NCI-H128 (cell line): ENCODE measurements around the gene USP19.

ENCODE experiments used
- DNase-seq: peaks from one replicate; lab custom pipeline; 2025; ENCODE audit not compliant: unreplicated experiment; lab: John Stamatoyannopoulos, UW

USP19 gene, protein sequence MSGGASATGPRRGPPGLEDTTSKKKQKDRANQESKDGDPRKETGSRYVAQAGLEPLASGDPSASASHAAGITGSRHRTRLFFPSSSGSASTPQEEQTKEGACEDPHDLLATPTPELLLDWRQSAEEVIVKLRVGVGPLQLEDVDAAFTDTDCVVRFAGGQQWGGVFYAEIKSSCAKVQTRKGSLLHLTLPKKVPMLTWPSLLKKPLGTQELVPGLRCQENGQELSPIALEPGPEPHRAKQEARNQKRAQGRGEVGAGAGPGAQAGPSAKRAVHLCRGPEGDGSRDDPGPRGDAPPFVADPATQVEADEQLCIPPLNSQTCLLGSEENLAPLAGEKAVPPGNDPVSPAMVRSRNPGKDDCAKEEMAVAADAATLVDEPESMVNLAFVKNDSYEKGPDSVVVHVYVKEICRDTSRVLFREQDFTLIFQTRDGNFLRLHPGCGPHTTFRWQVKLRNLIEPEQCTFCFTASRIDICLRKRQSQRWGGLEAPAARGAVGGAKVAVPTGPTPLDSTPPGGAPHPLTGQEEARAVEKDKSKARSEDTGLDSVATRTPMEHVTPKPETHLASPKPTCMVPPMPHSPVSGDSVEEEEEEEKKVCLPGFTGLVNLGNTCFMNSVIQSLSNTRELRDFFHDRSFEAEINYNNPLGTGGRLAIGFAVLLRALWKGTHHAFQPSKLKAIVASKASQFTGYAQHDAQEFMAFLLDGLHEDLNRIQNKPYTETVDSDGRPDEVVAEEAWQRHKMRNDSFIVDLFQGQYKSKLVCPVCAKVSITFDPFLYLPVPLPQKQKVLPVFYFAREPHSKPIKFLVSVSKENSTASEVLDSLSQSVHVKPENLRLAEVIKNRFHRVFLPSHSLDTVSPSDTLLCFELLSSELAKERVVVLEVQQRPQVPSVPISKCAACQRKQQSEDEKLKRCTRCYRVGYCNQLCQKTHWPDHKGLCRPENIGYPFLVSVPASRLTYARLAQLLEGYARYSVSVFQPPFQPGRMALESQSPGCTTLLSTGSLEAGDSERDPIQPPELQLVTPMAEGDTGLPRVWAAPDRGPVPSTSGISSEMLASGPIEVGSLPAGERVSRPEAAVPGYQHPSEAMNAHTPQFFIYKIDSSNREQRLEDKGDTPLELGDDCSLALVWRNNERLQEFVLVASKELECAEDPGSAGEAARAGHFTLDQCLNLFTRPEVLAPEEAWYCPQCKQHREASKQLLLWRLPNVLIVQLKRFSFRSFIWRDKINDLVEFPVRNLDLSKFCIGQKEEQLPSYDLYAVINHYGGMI (N-terminal part only)

GRCh38 chr3:49120438-49121131 lies at the start of gene USP19:
USP19 (minus strand) TSS chr3:49120823; CDS start chr3:49119145, 1,678 bp downstream.
- peak; percentile 72 for DNase-seq

DNA sequence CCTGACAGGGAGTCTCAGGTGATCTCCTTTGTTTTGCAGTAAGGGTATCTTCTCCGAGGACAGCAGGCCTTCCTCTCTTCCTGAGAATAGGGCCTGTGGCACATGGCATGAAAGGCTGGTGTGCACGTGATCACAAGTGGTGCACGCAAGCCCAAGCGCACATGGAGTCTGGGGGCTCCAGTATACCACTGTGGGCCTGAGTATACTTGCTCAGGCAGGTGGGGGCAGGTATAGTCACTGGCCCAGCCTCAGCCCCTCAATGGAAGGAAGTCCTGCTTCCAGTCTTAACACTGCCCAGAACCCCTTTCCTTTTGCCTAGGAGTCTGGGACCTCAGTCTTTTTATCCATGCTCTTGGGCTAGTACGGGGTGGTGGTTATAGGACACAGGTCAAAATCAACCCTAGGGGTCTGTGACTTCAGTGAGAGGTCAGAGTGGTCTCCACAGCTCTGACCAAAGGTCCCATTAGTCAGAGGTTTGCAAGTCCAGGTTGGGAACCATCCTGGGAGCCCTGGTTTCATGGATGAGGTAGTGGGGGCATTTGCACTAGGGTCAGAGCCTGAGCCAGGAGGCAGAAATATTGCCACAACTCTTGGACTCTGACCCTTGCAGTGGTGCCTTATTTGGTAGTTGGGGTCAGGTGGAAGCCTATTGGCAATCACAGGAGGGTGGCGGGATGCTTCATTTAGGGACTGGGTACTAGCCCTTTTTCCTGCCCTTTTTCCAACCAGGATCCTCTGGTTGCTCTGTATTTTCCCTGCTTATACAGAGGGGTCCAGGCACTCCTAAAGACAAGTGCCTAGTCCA lies 46.3 kb upstream of the USP19 start:
- no peak for DNase-seq

DNA sequence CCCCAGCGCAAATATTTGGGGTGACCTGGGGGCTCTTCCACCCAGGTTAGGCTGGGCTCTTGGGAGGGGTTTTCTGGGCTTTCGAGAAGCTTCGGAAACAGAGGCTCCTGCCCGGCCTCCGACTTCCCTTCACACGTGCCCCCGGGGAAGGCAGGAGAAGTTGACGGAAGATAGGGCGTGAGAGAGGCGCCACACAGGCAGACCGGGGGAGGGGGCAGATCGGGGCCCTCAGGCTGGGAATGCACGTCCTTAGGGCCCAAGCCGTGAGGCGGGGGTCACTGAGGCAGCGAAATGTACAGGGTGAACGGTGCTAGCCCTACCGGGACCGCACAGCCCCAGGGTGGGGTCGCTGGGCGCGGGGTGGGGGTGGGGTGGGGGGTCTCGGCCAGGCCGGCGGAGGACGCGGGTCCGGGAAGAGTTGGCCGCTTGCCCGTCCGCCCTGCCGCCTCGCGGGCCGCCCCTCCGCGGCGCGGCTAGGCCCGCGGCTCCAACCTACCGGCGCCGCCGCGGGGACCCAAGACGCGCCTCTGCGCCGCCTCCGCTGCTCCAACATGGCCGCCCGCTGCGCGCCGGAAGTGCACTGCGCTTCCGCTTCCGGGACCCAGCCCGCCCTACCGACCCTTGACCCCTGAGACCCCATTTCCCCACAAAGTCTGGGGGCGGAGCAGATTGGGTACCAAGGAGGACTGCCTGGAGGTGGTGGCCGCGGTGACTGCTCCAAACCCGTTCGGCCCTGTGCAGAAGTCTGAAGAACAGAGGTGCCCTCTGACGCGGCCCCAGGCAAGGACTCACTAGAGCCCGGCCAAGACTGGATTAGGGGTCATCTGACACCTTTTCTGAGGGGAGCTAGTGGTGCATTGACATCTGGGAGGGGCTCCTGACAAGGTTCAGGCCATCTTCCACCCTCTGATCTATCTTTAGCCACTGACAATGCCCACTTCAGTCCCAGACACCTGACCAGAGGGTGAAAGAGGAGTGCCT lies 45.4 kb upstream of the USP19 start, which contains the start of gene CCDC71:
Gene CCDC71, minus strand, starts transcription at position 561 of the 981 bp plus-strand sequence. CDS start 2,123 bp downstream, outside the sequence.
- DNase-seq = peak; percentile 36

DNA sequence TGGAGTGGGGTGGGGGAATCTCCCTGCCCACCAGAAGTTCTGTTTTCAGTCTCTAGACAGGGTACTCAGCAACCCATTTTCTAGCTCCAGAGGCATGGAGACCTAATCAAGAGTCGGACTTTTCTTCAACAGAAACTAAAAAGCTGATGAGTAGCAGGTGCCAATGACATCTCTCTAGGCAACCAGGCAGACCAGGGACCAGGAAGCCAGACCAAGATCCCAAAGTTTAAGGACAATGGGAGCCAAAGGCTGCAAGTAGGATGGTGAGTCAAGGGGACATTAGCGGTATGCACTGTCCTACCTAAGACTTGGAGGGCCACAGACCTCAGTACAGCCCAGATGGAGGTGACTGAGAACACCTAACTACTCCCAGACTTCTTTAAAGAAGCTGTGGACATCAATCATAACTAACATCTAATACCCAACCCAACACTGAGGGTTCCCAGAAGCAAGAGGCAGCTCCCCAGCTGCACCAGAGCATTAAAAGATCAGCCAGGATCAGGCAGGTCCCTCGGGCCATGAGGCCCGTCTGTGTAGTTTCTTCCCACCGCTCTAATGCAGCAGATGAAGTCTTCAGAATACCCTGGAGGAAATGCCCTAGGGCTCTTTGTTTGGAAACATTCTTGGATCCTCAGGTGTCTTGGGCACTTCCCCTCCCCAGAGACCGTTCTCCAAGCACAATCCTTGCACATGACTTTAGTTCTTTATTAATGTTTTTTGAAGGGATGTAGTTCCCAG lies 44.5 kb upstream of the USP19 start:
- no peak for DNase-seq

GRCh38 chr3:49163609-49164008 lies 43.0 kb upstream of the USP19 start:
- DNase-seq = no peak

DNA sequence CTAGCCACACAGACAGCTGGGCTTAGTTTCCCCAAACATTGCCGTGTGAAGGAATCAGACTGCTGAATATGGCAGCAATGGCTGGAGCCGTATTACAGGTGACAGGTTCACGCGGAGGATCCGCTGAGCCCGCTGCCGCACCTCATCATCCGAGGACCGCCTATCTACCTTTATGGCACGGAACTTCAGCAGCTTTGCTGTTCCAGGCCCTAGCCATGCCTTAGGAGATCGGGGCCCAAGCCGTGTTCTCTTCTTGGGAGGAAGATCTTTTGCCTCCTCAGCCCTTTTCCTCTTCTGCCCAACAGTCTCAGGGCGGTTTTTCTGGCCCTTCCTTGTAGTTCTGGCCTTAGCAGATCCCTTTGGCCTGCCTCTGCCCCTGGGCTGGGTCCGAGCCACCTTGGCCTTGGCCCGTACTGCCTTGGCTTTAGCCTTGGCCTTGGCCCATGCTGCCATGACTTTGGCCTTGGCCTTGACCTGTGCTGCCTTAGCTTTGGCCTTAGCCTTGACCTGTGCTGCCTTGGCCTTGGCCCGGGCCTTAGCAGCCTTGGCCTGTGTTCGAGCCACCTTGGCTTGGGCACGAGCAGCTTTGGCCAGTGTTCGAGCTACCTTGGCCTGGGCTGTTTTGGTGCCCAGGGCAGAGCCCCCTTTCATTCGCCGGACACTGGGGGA lies 42.3 kb upstream of the USP19 start:
- DNase-seq = no peak

GRCh38 chr3:49161808-49162530 lies 41.3 kb upstream of the USP19 start:
- no peak for DNase-seq

GRCh38 chr3:49161197-49161596 lies 40.6 kb upstream of the USP19 start:
- no peak for DNase-seq

GRCh38 chr3:49158792-49159191 lies 38.2 kb upstream of the USP19 start:
- DNase-seq = no peak

GRCh38 chr3:49158103-49158709 lies 37.6 kb upstream of the USP19 start:
- no peak for DNase-seq

DNA sequence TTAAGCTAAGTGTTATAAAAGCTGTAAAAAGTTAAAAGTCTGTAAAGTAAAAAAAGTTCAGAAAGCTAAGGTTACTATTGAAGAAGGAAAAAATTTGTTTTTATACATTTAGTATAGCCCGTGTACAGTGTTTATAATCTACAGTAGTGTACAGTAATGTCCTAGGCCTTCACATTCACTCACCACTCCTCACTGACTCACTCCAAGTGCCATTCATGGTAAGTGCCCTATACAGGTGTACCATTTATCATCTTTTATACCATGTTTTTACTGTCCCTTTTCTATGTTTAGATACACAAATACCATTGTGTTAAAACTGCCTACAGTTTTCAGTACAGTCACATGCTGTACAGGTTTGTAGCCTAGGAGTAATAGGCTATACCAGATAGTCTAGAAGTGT lies 36.7 kb upstream of the USP19 start:
- DNase-seq = no peak

DNA sequence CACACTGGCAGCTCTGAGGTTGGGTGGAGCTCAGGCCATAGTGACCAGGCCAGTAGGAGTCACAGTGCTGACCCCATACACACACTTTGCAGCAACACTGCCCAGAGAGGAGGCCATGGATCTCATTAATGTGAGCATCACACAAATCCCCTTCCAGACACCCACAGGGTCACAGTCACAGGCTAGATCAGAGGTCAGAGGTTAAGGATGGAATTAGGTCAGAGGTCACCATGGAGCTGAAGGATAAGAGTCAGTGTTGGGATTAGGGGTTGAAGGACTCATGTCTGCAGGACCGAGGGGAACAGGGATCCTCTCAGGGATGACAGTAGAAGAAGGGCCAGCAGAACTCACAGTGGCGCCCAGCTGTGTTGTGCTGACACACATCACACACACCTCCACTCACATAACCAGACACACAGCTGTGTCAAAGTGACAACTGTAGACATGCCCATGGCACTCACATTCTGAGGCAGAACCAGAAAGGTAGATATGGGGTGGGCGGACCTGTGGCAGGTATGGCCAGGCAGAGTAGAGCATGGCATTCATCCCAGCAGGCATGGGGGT lies 32.8 kb upstream of the USP19 start:
- no peak for DNase-seq

DNA sequence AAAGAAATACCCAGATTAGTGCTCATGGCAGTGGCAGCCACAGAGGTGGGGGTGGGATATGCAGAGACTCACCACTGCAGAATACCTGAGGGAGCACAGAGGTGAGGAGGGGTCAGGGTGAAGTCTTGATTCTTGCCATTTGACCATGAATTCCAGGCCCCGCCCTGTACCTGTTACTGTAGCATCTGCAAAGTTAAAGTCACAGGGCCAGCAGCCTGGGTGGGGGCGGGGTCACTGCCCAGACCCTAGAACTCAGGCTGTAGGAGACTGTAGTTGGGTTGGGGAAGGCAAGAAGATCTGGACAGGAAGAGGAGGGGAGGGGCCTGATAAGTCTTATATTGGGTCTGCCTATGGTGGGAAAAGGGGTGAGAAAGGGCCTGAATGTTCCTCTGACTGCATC lies 31.0 kb upstream of the USP19 start:
- DNase-seq = no peak

DNA sequence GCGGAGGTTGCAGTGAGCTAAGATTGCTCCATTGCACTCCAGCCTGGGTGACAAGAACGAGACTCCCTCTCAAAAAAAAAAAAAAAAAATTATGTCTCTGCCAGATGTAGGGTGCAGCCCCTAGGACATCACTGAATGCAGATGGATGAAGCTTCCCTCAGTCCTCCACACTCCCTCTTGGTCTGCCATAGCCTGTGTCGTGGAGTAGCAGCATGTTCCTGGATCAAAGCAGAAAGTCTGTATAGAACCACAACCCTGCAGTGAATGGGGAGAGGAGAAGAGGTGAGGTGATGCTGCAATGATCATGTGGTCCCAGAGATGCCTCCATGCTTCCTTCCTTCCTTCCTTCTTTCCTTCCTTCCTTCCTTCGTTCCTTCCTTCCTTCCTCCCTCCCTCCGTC lies 27.5 kb upstream of the USP19 start:
- no peak for DNase-seq

- DNase-seq = no peak
Measured at GRCh38 chr3:49140080-49140479, 19.5 kb upstream of the USP19 start.

DNA sequence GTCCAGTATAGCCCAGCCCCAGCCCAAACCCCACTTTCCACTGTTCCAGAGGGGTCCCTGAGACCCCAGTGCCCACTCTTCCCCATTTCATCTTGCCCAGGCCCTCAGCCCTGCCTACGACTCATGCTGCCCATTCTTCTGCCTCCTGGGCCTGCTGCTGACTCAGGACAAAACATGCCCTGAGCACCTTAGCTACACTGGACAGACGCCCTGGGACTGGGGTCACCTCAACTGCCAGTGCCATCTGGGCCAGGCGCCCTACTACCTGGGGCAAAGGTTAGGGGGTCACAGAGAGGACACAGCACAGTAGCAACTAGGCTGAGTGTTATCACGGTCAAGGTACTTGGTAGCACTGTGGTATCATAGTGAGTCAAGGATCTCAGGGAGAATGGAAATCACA lies 14.9 kb upstream of the USP19 start:
- DNase-seq = no peak
